IMR-90 (cell line): Measurements from ENCODE around the gene KLF11. TPM values are rescaled to one million over a fixed set of nuclear protein-coding genes. Genes with fewer than 3 reads are reported as not detected.

Source experiments
- ATAC-seq: fragments of 200-7000 bp; cut with Tn5 transposase; 2 replicates; pipeline ENCODE4 v1.9.1; 2020; ENCODE audit warnings: low read depth, mild to moderate bottlenecking, moderate library complexity
- BruUV-seq: library from RNA; stranded (reverse); fragments of 400-500 nt; replicated peaks from 2 replicates; lab custom pipeline; 2021; lab: Mats Ljungman, UMichigan
- CTCF ChIA-PET: fragments of 300-600 bp; formaldehyde crosslinking; extraction: SDS; loops from one replicate; lab custom pipeline; 2021; ENCODE audit warnings: antibody characterized with exemption; lab: Yijun Ruan, JAX
- POLR2A ChIA-PET: fragments of 300-600 bp; sonication (Branson Sonifier 250); formaldehyde crosslinking; loops from one replicate; lab custom pipeline; 2022; ENCODE audit warnings: antibody characterized with exemption; ENCODE audit not compliant: unreplicated experiment; lab: Charles Lee
- DNase-seq: peaks from one replicate; pipeline ENCODE4 v3.0.0; 2013
- H2AFZ ChIP-seq: replicated peaks from 2 replicates; pipeline ENCODE3; 2013; ENCODE audit warnings: low read length, mild to moderate bottlenecking; ENCODE audit not compliant: poor library complexity
- H2AK5ac ChIP-seq: 2 replicates; pipeline ENCODE4 v1.6.1; 2013; ENCODE audit warnings: low read depth, low read length, inconsistent platforms
- H2AK9ac ChIP-seq: replicated peaks from 2 replicates; pipeline ENCODE3; 2013; ENCODE audit warnings: mild to moderate bottlenecking, low read depth, low read length, moderate library complexity; ENCODE audit not compliant: poor library complexity
- H2BK120ac ChIP-seq: 2 replicates; pipeline ENCODE4 v1.6.1; 2013; ENCODE audit warnings: low read depth, low read length, inconsistent platforms
- H2BK15ac ChIP-seq: 3 replicates; pipeline ENCODE4 v1.6.1; 2013; ENCODE audit warnings: low read depth, low read length, inconsistent platforms
- H2BK20ac ChIP-seq: 2 replicates; pipeline ENCODE4 v1.6.1; 2013; ENCODE audit warnings: low read depth, mild to moderate bottlenecking, inconsistent platforms, low read length, moderate library complexity
- H2BK5ac ChIP-seq: 2 replicates; pipeline ENCODE4 v1.6.1; 2013; ENCODE audit warnings: mild to moderate bottlenecking, low read depth, low read length, inconsistent platforms; ENCODE audit not compliant: poor library complexity, severe bottlenecking
- H3K14ac ChIP-seq: replicated peaks from 2 replicates; pipeline ENCODE4 v1.6.1; 2013; ENCODE audit warnings: low read depth, low read length, inconsistent platforms
- H3K18ac ChIP-seq: 2 replicates; pipeline ENCODE4 v1.6.1; 2013; ENCODE audit warnings: low read depth, low read length, control low read depth
- H3K23ac ChIP-seq: 2 replicates; pipeline ENCODE4 v1.6.1; 2013; ENCODE audit warnings: low read depth, low read length, inconsistent platforms
- H3K27ac ChIP-seq: 2 replicates; pipeline ENCODE4 v1.5.1; 2013; ENCODE audit warnings: mild to moderate bottlenecking, control low read depth, low read length; ENCODE audit not compliant: insufficient read depth
- H3K27me3 ChIP-seq: 2 replicates; pipeline ENCODE4 v1.6.1; 2013; ENCODE audit warnings: low read length; ENCODE audit not compliant: control insufficient read depth, insufficient read depth
- H3K36me3 ChIP-seq: 2 replicates; pipeline ENCODE4 v1.6.1; 2013; ENCODE audit warnings: low read length, mixed read lengths; ENCODE audit not compliant: control insufficient read depth, insufficient read depth
- H3K4ac ChIP-seq: 2 replicates; pipeline ENCODE4 v1.6.1; 2013; ENCODE audit warnings: low read depth, low read length, inconsistent platforms
- H3K4me1 ChIP-seq: 2 replicates; pipeline ENCODE4 v1.6.1; 2013; ENCODE audit warnings: low read length, mixed read lengths; ENCODE audit not compliant: control insufficient read depth, insufficient read depth
- H3K4me2 ChIP-seq: 2 replicates; pipeline ENCODE4 v1.6.1; 2013; ENCODE audit warnings: low read depth, mild to moderate bottlenecking, control low read depth, low read length, moderate library complexity
- H3K4me3 ChIP-seq: 2 replicates; pipeline ENCODE4 v1.5.1; 2013; ENCODE audit warnings: low read depth, mild to moderate bottlenecking, control low read depth, low read length, moderate library complexity; ENCODE audit not compliant: insufficient read depth
- H3K56ac ChIP-seq: 2 replicates; pipeline ENCODE4 v1.6.1; 2013; ENCODE audit warnings: low read length, inconsistent platforms; ENCODE audit not compliant: insufficient read depth; ENCODE audit errors: extremely low read depth
- H3K79me1 ChIP-seq, 2 experiments: 2 replicates each; pipeline ENCODE4 v1.6.1; 2013; ENCODE audit warnings: low read length in 2 of 2, inconsistent platforms in 1 of 2, low read depth in 1 of 2
- H3K9ac ChIP-seq: 2 replicates; pipeline ENCODE4 v1.6.1; 2013; ENCODE audit warnings: low read depth, low read length, control low read depth
- H3K9me1 ChIP-seq: 2 replicates; pipeline ENCODE4 v1.6.1; 2013; ENCODE audit warnings: low read length, inconsistent platforms; ENCODE audit not compliant: insufficient read depth
- H3K9me3 ChIP-seq: 2 replicates; pipeline ENCODE4 v1.6.1; 2013; ENCODE audit warnings: low read length; ENCODE audit not compliant: control insufficient read depth, insufficient read depth
- H4K20me1 ChIP-seq: 2 replicates; pipeline ENCODE4 v1.6.1; 2013; ENCODE audit warnings: low read length, inconsistent platforms; ENCODE audit not compliant: insufficient read depth
- H4K5ac ChIP-seq: 2 replicates; pipeline ENCODE4 v1.6.1; 2013; ENCODE audit warnings: mild to moderate bottlenecking, low read depth, low read length, control low read depth
- H4K8ac ChIP-seq, 2 experiments: 2 replicates each; pipeline ENCODE4 v1.6.1; 2013; ENCODE audit warnings: low read depth in 2 of 2, low read length in 2 of 2, control low read depth in 1 of 2, inconsistent platforms in 1 of 2
- H4K91ac ChIP-seq: 2 replicates; pipeline ENCODE4 v1.6.1; 2013; ENCODE audit warnings: low read depth, low read length, inconsistent platforms; ENCODE audit not compliant: insufficient read depth
- BHLHE40 ChIP-seq: fragments of 150-350 bp; IDR thresholded peaks from 2 replicates; pipeline ENCODE4 v1.6.1; 2016; ENCODE audit warnings: mild to moderate bottlenecking, low read depth, low read length
- CEBPB ChIP-seq: IDR thresholded peaks from 2 replicates; pipeline ENCODE4 v1.6.1; 2012; ENCODE audit warnings: low read depth, low read length, improper control_type of control experiment
- CHD1 ChIP-seq: IDR thresholded peaks from 2 replicates; pipeline ENCODE4 v1.6.1; 2012; ENCODE audit warnings: low read depth, low read length, improper control_type of control experiment
- FOS ChIP-seq: fragments of 150-350 bp; IDR thresholded peaks from 2 replicates; pipeline ENCODE4 v1.6.1; 2016; ENCODE audit warnings: low read depth, low read length
- MAZ ChIP-seq: IDR thresholded peaks from 2 replicates; pipeline ENCODE4 v1.6.1; 2012; ENCODE audit warnings: low read depth, mild to moderate bottlenecking, low read length, improper control_type of control experiment, moderate library complexity, borderline replicate concordance
- MXI1 ChIP-seq: IDR thresholded peaks from 2 replicates; pipeline ENCODE4 v1.6.1; 2012; ENCODE audit warnings: low read depth, mild to moderate bottlenecking, low read length, moderate library complexity, borderline replicate concordance
- NFE2L2 ChIP-seq: fragments of 150-350 bp; IDR thresholded peaks from 2 replicates; pipeline ENCODE4 v1.6.1; 2016; ENCODE audit warnings: low read depth, mild to moderate bottlenecking, low read length
- POLR2A ChIP-seq: IDR thresholded peaks from 2 replicates; pipeline ENCODE4 v1.6.1; 2012; ENCODE audit warnings: mild to moderate bottlenecking, low read depth, low read length
- RAD21 ChIP-seq: IDR thresholded peaks from 2 replicates; pipeline ENCODE4 v1.6.1; 2012; ENCODE audit warnings: low read length, improper control_type of control experiment
- RCOR1 ChIP-seq: IDR thresholded peaks from 2 replicates; pipeline ENCODE4 v1.6.1; 2012; ENCODE audit warnings: mild to moderate bottlenecking, low read length, improper control_type of control experiment; ENCODE audit not compliant: insufficient replicate concordance
- RFX5 ChIP-seq: IDR thresholded peaks from 2 replicates; pipeline ENCODE4 v1.8.0; 2012; ENCODE audit warnings: low read depth, mild to moderate bottlenecking, low read length, moderate library complexity
- SMC3 ChIP-seq: fragments of 150-350 bp; IDR thresholded peaks from 2 replicates; pipeline ENCODE4 v1.6.1; 2016; ENCODE audit warnings: low read depth, mild to moderate bottlenecking, antibody characterized with exemption, low read length, moderate library complexity
- USF2 ChIP-seq: fragments of 150-350 bp; IDR thresholded peaks from 2 replicates; pipeline ENCODE4 v1.6.1; 2017; ENCODE audit warnings: mild to moderate bottlenecking, antibody characterized with exemption, low read length, low read depth
- WGBS, 2 experiments: methylation state at CpG; one replicate each; pipeline versions ENCODE4 v1.1.5 to v1.1.7; 2013; ENCODE audit warnings: missing lambda C conversion rate in 2 of 2; ENCODE audit not compliant: insufficient read length in 1 of 2; ENCODE audit errors: extremely low coverage in 2 of 2; 5-methylcytosine and 5-hydroxymethylcytosine counted together
- dilution Hi-C: fragments of 300-500 bp; cut with HindIII; formaldehyde crosslinking; loops from one replicate; pipeline ENCODE4 v1.14.3; 2018; ENCODE audit warnings: low sequenced_read_pairs; ENCODE audit not compliant: unreplicated experiment
- in situ Hi-C: fragments of 300-500 bp; cut with MboI; formaldehyde crosslinking; loops from 3 replicates; pipeline ENCODE4 v1.14.3; 2019; ENCODE audit warnings: low sequenced_read_pairs, inconsistent platforms, mixed read lengths
- intact Hi-C: fragments of 100-400 bp; cut with micrococcal nuclease; formaldehyde crosslinking; loops from 2 replicates; pipeline ENCODE4 v1.10.0; 2022
- polyA plus RNA-seq, 3 experiments: library from polyadenylated mRNA; depleted of rRNA; stranded (reverse); fragments of >200 nt; gene quantifications; 2 replicates each; pipeline ENCODE4 v1.2.3, GENCODE V29; 2012; ENCODE audit warnings: low replicate concordance in 1 of 3
- total RNA-seq: library from RNA; depleted of rRNA; stranded (reverse); fragments of >200 nt; gene quantifications from 2 replicates; pipeline ENCODE4 v1.2.3, GENCODE V29; 2012
- TF ChIP-seq, protein P1 (sequence below): conservative IDR thresholded peaks from 2 replicates; pipeline ENCODE4 v1.5.1; 2012; ENCODE audit warnings: mild to moderate bottlenecking, low read depth, low read length, improper control_type of control experiment
- TF ChIP-seq, protein P2 (sequence below): fragments of 150-350 bp; IDR thresholded peaks from 2 replicates; pipeline ENCODE4 v1.6.1; 2016; ENCODE audit warnings: low read depth, mild to moderate bottlenecking, low read length, moderate library complexity, borderline replicate concordance

Gene KLF11
- total and polyA plus RNA-seq, 2 of the 4 experiments (the other 2 are of a cell fraction): 2.0 to 2.4 TPM

DNA sequence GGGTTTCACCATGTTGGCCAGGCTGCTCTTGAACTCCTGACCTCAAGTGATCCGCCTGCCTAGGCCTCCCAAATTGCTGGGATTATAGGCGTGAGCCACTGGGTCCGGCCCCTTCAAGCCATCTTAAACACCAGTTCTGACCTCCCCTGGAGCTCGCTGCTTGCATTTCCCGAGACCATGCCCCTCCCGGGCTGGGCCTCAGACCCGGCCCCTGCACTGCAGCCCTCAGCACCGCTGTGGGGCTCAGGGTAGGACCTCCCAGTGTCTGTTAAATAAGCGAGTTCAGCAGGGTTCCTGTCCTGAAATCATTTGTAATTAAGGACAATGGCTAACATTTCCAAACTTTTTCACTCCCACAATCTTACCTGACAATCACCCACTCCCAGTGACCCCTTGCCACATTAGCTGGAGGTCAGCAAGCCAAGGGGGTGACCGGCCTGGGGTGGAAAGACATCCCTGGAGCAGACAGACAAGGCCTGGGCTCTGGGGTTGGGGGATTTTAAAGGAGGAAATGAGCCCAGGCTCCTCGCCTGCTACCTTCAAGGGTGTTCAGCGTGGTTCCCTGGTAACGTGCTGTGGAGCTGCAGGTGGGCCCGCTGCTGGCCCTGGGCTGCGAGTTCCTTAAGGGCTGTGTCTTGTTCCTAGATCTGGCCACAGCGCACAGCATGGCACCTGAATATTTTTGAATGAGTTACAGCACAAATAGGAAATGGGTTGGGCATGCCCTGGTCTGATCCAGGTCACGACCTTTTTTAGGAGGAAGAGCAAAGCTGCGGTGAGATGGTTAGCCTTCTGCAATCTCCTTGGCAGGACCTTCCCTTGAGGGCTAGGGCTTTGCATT, 21.8 kb downstream of the KLF11 start:
- ChIA-PET POLR2A (no interaction called here), CTCF (no interaction called here)
- Histone ChIP-seq H3K56ac (no peak overlapping the region), H3K4ac (no peak overlapping the region), H3K23ac (no peak overlapping the region), H4K20me1 (no peaks in the 10 kb centered on the region; the same call in 1 of the 2 replicates), H3K27me3 (peaks cover 2% of the 10 kb centered on the region), H3K9me1 (no peaks in the 10 kb centered on the region; the same call in 1 of the 2 replicates), H4K8ac (no peak overlapping the region), H2BK15ac (no peak overlapping the region), H3K9me3 (peaks cover 2% of the 10 kb centered on the region; the same call in 1 of the 2 replicates), H2AK5ac (no peak overlapping the region), H2AK9ac (no peak overlapping the region), H2BK20ac (no peak overlapping the region), H4K91ac (no peak overlapping the region), H3K36me3 (no peaks in the 10 kb centered on the region), H2BK5ac (no peak overlapping the region), H3K4me1 (0 out of 2 replicates have a peak, but pooled peaks cover 2% of the 10 kb centered on the region), H2BK120ac (no peak overlapping the region), H3K79me1 (no peaks in the 10 kb centered on the region), H2AFZ (no peak overlapping the region), H3K14ac (no peak overlapping the region; the same call in 1 of the 2 replicates), H3K18ac (no peak overlapping the region), H3K4me3 (no peak overlapping the region), H3K27ac (no peak overlapping the region), H3K9ac (no peak overlapping the region), H4K5ac (no peak overlapping the region), H3K4me2 (no peak overlapping the region)
- no peak for TF ChIP-seq USF2
- TF ChIP-seq BHLHE40: no peak
- TF ChIP-seq POLR2A: no peak
- TF ChIP-seq FOS: no peak
- TF ChIP-seq RAD21: no peak
- TF ChIP-seq MAZ: no peak
- no peak for TF ChIP-seq CEBPB
- TF ChIP-seq SMC3: no peak
- TF ChIP-seq NFE2L2: no peak
- no peak for TF ChIP-seq MXI1
- TF ChIP-seq, protein P1, sequence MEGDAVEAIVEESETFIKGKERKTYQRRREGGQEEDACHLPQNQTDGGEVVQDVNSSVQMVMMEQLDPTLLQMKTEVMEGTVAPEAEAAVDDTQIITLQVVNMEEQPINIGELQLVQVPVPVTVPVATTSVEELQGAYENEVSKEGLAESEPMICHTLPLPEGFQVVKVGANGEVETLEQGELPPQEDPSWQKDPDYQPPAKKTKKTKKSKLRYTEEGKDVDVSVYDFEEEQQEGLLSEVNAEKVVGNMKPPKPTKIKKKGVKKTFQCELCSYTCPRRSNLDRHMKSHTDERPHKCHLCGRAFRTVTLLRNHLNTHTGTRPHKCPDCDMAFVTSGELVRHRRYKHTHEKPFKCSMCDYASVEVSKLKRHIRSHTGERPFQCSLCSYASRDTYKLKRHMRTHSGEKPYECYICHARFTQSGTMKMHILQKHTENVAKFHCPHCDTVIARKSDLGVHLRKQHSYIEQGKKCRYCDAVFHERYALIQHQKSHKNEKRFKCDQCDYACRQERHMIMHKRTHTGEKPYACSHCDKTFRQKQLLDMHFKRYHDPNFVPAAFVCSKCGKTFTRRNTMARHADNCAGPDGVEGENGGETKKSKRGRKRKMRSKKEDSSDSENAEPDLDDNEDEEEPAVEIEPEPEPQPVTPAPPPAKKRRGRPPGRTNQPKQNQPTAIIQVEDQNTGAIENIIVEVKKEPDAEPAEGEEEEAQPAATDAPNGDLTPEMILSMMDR: no peak
- no peak for TF ChIP-seq CHD1
- no peak for TF ChIP-seq RCOR1
- TF ChIP-seq, protein P2, sequence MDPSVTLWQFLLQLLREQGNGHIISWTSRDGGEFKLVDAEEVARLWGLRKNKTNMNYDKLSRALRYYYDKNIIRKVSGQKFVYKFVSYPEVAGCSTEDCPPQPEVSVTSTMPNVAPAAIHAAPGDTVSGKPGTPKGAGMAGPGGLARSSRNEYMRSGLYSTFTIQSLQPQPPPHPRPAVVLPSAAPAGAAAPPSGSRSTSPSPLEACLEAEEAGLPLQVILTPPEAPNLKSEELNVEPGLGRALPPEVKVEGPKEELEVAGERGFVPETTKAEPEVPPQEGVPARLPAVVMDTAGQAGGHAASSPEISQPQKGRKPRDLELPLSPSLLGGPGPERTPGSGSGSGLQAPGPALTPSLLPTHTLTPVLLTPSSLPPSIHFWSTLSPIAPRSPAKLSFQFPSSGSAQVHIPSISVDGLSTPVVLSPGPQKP: no peak
- TF ChIP-seq RFX5: no peak
- dilution Hi-C loops (no loop called here), intact Hi-C loops (no loop called here), in situ Hi-C loops (no loop called here)
- ATAC-seq (no peak), DNase-seq (no peak)
- no TSS peak for BruUV-seq
- 89% methylated on average over 5 of the region's 18 CpGs; no CpG with 5 or more reads in 1 of the 2 experiments for WGBS, 2 experiments
